RWPE1 (cell line): Measurements from ENCODE around the gene GNB1.

Experiments
- CTCF ChIA-PET: fragments of 350-600 bp; sonication (Branson Sonifier 250); formaldehyde crosslinking; extraction: SDS; loops from one replicate; lab custom pipeline; 2021; lab: Yijun Ruan, JAX
- POLR2A ChIA-PET: fragments of 400-600 bp; formaldehyde crosslinking; extraction: SDS; loops from one replicate; lab custom pipeline; 2020; ENCODE audit warnings: antibody characterized with exemption; ENCODE audit not compliant: low non-redundant PET; lab: Yijun Ruan, JAX
- DNase-seq: peaks from one replicate; pipeline ENCODE4 v3.0.0; 2012; ENCODE audit warnings: low spot score
- H3K27ac ChIP-seq: fragments of 450-650 bp; 2 replicates; pipeline ENCODE4 v1.5.1; 2017
- CTCF ChIP-seq: fragments of 450-650 bp; conservative IDR thresholded peaks from 2 replicates; pipeline ENCODE4 v1.5.1; 2017; ENCODE audit warnings: low read depth, mild to moderate bottlenecking

The GNB1 gene

GRCh38 chr1:1780598-1781525, 110.0 kb downstream of the GNB1 start:
- peak; percentile 28 for DNase-seq
- peak overlapping the region; percentile 91 for H3K27ac ChIP-seq
- no peak for TF ChIP-seq CTCF
- POLR2A ChIA-PET = no interaction called here
- CTCF ChIA-PET = interaction anchor here (0.7 kb wide), 1 partner anchor 128 kb away, joined by 3 read pairs; no protein-coding TSS in a partner anchor

GRCh38 chr1:1779691-1780597, 110.9 kb downstream of the GNB1 start:
- POLR2A ChIA-PET = interaction anchor here (0.8 kb wide), 1 partner anchor 353 kb away, joined by 3 read pairs; no protein-coding TSS in a partner anchor
- peak overlapping the region; percentile 91 for H3K27ac ChIP-seq
- TF ChIP-seq CTCF = no peak
- no peak for DNase-seq
- CTCF ChIA-PET = interaction anchor here (0.7 to 1.7 kb wide), 4 partner anchors 112 to 129 kb away, joined by 3 to 6 read pairs (median 3); no protein-coding TSS in a partner anchor

- H3K27ac ChIP-seq = peak overlapping the region; percentile 91
- ChIA-PET CTCF (interaction anchor here (0.7 to 1.7 kb wide), 4 partner anchors 10 to 130 kb away, joined by 3 to 6 read pairs (median 3); no protein-coding TSS in a partner anchor), POLR2A (interaction anchor here (0.6 to 0.8 kb wide), 2 partner anchors 27 to 354 kb away, joined by 3 read pairs; no protein-coding TSS in a partner anchor)
- DNase-seq = no peak
- TF ChIP-seq CTCF = no peak
These were observed 111.6 kb downstream of the GNB1 start for GRCh38 chr1:1779320-1779675.

GRCh38 chr1:1778663-1779319, 112.1 kb downstream of the GNB1 start:
- POLR2A ChIA-PET = interaction anchor here (0.5 to 0.8 kb wide), 3 partner anchors 28 to 354 kb away, joined by 3 read pairs; no protein-coding TSS in a partner anchor
- peak; percentile 20; the same call in 1 of the 2 replicates for TF ChIP-seq CTCF
- peak overlapping the region; percentile 91 for H3K27ac ChIP-seq
- DNase-seq = peak; percentile 81
- CTCF ChIA-PET = interaction anchor here (0.7 to 1.7 kb wide), 4 partner anchors 10 to 130 kb away, joined by 3 to 6 read pairs (median 3); no protein-coding TSS in a partner anchor

GRCh38 chr1:1777950-1778662, 112.8 kb downstream of the GNB1 start, which contains the start of gene NADK:
Gene NADK, minus strand, starts transcription at chr1:1778470. Its CDS starts 13,064 bp downstream, at chr1:1765406.
- ChIA-PET POLR2A (interaction anchor here (0.5 kb wide), 1 partner anchor 120 kb away, joined by 3 read pairs; no protein-coding TSS in a partner anchor), CTCF (interaction anchor here (1.0 to 1.7 kb wide), 3 partner anchors 9 to 131 kb away, joined by 3 to 4 read pairs (median 3); no protein-coding TSS in a partner anchor)
- TF ChIP-seq CTCF = no peak; the same call in 1 of the 2 replicates
- H3K27ac ChIP-seq = peak within 1 kb of the TSS; percentile 91
- peak; percentile 71 for DNase-seq
